ENCODE data around the gene SNCG.
"Not testable (repeated sequence)": the region's sequence is repeated elsewhere in the genome, so short reads cannot be mapped to it uniquely, and the experiment has no call there.

The SNCG gene

GRCh38 chr10:86961481-86962091, 3.2 kb downstream of the SNCG start:
- no peak for DNase-seq (ENCODE audit: low read depth)

- DNase-seq (ENCODE audit: low read depth) = no peak
Observed at GRCh38 chr10:86962136-86962980, 4.0 kb downstream of the SNCG start.

DNA sequence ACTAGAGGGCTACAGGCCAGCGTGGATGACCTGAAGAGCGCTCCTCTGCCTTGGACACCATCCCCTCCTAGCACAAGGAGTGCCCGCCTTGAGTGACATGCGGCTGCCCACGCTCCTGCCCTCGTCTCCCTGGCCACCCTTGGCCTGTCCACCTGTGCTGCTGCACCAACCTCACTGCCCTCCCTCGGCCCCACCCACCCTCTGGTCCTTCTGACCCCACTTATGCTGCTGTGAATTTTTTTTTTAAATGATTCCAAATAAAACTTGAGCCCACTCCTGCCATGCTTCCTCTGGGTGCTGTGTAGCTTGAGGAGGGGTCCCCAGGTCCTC, 4.5 kb downstream of the SNCG start:
- DNase-seq (ENCODE audit: low read depth) = no peak

DNA sequence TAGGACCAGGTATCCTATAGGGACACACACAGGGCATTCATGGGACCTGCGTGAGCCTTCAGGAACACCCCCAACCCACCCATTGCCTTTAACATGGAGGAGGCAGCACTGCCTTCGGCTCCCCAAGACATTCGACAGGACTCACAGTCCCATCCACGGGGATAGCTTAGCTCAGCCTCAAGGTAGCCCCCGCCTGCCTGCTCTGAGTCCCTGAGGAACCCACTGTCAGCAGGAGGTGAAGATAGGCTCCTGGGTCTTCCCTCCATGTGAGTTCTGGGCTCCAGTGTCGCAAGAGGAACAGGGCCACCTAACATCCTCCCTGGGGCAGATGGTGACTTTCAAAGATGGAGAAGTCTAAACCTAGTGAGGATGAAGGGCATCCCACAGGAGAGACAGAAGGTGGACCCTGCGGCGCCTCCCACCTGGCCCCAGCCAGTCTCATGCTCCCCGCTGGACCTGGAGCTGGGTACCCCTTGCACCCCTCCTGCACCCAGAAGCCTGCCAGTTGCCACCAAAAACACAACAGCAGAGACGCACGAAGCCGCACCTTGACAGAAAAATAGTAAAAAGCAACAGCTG, 5.0 kb downstream of the SNCG start:
- no peak for DNase-seq (ENCODE audit: low read depth)

- DNase-seq (ENCODE audit: low read depth) = no peak
Observed at GRCh38 chr10:86964061-86964846, 5.9 kb downstream of the SNCG start.

GRCh38 chr10:86964847-86965190, 6.4 kb downstream of the SNCG start:
- DNase-seq (ENCODE audit: low read depth) = no peak

DNA sequence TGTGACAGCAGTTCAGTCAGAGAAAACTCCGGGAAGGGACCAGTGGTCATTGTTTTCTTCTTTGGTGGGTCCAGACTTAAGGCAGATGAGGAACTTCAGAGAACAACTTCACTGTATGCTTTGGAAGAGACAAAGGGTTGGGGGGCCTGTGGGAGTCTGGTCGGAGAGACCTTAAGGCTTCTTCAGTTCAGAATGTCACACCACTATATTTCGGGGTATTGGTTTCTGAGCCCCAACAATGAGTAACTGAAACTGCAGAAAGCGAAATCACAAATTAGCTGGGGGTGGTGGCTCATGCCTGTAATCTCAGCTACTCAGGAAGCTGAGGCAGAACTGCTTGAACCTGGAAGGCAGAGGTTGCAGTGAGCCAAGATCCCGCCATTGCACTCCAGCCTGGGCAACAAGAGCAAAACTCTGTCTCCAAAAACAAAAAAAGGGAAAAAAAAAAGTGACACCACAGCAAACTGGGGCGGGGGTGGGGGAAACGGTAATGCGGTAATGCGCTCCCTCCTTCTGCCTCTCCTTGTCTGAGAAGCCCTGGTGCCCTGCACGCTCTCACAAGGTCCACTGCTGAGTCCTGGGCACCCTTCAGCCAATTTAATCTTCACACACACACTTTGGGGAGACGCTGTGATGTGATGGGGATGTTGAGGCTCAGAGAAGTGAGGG, 7.7 kb downstream of the SNCG start:
- DNase-seq (ENCODE audit: low read depth) = no peak

- DNase-seq (ENCODE audit: low read depth) = no peak
Observed at GRCh38 chr10:86967481-86967941, 9.1 kb downstream of the SNCG start.

- DNase-seq (ENCODE audit: low read depth) = no peak
Observed at GRCh38 chr10:86968271-86968993, 10.0 kb downstream of the SNCG start, which contains the start of gene ADIRF. Gene ADIRF (plus strand): TSS chr10:86968482. CDS start chr10:86968545, 63 bp downstream.

GRCh38 chr10:86968994-86969355, 10.6 kb downstream of the SNCG start:
- DNase-seq (ENCODE audit: low read depth) = no peak

GRCh38 chr10:86969421-86970041, 11.1 kb downstream of the SNCG start:
- no peak for DNase-seq (ENCODE audit: low read depth)

DNA sequence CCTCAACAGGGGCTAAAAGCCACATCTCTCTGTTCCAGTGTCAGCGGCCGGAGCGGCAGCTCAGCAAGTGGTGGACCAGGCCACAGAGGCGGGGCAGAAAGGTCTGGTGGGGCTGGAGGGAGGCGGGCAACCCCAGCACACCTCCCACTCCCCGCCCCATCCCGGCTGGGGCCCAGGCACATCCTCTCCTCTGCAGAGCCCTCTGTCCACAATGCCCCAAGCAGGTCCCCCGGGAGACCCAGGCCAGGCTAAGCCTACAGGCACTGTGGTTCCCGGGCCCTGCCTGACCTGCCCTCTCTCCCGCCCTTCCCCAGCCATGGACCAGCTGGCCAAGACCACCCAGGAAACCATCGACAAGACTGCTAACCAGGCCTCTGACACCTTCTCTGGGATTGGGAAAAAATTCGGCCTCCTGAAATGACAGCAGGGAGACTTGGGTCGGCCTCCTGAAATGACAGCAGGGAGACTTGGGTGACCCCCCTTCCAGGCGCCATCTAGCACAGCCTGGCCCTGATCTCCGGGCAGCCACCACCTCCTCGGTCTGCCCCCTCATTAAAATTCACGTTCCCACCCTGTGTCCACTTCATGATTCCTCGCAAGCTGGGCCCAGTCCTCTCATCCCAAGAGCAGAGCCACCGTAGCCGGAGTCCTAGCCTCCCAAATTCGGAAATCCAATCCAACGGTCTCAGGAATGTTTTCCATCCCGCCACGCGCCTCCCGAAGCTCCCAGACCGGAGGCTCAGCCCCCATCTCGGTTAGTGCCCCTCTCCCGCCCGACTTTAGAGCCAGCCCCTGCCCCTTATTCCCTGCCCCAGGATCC, 12.0 kb downstream of the SNCG start:
- DNase-seq (ENCODE audit: low read depth) = no peak

DNA sequence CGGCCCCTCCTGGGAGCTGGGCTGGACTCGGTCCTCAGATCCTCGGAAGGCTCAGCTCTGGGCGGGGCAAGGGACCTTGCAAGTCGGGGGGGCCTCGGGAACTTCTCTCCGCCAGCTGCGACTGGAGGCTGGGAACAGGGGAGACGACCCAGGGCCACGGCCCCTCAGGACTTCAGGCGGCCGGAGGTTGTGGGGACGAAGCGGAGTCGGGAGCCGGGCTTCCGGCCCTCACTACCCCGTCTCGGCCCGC, 12.5 kb downstream of the SNCG start:
- DNase-seq (ENCODE audit: low read depth) = no peak

DNA sequence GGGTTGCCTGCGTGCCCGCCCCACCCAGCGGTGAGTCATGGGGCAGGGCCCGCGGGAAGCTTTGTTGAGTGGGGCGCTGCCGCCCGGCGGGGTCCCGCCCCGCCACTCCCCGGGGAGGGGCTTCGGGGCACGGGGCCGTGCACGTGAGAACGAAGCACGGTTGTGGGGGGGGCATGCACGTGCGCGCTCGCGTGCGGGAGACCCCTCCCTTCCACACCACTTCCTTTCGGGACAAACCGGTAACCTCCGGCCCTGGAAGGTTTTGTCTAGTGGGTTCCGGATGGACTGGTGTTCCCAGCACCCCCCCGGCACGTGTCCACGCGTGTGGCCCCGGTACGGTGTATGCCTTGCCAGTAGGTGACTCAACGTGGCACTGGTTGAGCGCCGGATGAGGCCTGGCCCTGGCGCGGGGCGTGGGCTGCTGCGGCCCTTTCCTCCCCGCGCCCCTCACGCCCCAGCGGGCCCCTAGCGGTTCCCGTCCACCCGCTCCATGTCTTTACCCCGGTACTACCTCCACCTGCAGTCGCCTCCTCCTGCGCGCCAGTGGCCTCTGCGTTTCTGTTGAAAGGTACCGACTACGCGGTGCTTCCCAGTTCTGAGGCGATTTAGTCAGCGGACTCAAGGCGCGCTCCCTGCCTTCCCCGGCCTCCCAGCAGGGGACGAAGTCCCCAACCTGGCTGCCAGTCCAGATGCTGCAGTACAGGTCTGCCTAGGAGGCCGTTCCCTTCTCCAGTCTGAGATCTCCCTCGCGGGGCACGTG, 13.0 kb downstream of the SNCG start:
- DNase-seq (ENCODE audit: low read depth) = peak; percentile 85

DNA sequence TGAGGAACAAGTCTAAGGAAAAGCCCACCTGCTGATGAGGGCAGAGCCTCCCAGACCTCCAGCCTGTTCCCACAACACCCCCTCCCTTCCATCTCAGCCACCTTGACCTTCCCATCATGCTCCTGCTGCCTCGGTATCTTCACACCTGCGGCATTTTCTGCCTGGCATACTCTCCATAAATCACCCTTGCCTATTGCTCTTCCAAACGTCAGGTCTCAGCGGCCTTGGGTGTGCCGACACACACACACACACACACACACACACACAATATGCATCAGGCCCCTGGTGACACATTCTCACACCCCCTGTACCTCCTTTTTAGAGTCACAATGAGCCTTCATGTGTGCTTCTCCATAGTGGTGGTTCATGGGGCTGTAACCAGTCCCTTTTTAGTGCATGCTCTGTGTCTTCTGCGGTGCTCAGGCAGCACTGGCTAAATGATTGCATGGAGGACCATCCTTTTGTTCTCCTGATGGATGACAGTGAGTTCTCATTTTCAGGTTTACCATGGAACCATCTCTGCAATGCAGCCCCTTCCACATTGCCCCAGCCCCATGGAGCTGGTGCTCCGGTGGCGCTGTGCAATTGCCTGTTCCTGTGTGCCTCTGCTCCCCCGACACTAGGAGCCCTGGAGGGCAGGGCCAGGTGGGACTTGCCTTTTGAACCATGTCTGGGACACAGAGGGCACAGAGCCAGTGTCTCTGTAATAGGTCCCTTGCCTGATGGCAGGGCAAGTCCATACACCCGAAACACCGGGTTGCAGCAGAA, 14.4 kb downstream of the SNCG start:
- DNase-seq (ENCODE audit: low read depth) = no peak

DNA sequence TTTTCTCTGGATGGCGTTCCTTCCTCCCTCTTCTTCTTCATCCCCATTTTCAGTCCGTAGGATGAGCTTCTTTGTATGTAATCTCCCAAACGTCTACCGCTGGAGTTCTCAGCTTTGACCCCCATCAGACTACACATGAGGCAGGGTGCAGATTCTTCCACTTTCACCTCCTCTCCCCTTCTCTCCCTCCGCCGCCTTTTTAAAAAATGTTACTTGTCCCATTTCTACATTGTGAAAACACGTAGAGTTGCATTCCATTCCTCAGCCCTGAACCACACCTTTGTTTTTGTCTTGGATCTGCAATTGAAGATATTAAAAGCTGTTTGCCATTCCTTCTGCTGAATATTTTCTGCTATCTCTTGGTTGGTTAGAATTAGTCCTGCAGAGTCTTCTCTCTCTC, 16.1 kb downstream of the SNCG start:
- no peak for DNase-seq (ENCODE audit: low read depth)

DNA sequence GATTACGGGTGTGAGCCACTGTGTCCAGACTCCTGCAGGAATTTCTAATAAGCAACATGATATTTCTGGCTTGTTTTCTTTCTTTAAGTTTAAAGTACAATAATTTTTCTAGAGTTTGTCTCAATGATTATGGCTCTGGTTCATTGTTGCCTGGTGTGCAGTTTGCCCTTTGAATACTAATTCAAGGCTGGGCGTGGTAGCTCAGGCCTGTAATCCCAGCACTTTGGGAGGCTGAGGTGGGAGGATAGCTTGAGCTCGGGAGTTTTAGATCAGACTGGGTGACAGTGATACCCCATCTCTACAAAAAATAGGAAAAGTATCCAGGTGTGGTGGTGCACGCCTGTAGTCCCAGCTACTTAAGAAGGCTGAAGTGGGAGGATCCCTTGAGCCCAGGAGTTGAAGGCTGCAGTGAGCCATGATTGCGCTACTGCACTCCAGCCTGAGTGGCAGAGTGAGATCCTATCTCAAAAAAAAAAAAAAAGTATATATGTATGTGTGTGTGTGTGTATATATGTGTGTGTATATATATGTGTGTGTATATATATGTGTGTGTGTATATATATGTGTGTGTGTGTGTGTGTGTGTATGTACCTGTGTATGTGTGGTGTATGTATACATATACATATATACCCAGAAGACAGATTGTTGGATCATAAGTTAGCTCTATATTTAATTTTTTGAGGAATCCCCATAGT, 18.1 kb downstream of the SNCG start:
- DNase-seq (ENCODE audit: low read depth) = no peak

DNA sequence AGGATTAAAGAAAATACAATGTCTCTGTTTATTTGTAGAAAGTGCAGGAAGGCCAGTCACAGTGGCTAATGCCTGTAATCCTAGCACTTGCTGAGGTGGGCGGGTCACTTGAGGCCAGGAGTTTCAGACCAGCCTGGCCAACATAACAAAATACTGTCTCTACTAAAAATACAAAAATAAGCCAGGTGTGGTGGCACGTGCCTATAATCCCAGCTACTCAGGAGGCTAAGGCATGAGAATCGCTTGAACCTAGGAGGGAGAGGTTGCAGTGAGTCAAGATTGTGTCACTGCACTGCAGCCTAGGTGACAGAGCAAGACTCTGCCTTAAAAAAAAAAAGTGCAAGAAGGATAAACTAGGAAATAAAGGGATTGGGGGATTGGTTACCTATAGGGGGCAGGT, 20.1 kb downstream of the SNCG start:
- not testable (repeated sequence) for DNase-seq (ENCODE audit: low read depth)
